DND-41 (cell line): Measurements from ENCODE around the gene ZNF273.

ENCODE experiments used
- EZH2 ChIP-seq: IDR thresholded peaks from 3 replicates; pipeline ENCODE4 v1.6.1; 2012; ENCODE audit warnings: borderline replicate concordance, low read depth, mild to moderate bottlenecking, moderate library complexity, low read length, inconsistent platforms; ENCODE audit not compliant: severe bottlenecking
- TF ChIP-seq, protein P1 (sequence below): IDR thresholded peaks from 2 replicates; pipeline ENCODE4 v1.5.1; 2012; ENCODE audit warnings: borderline replicate concordance, low read length, moderate library complexity, mild to moderate bottlenecking; ENCODE audit not compliant: poor library complexity, severe bottlenecking; ENCODE audit errors: extremely low read depth

DNA sequence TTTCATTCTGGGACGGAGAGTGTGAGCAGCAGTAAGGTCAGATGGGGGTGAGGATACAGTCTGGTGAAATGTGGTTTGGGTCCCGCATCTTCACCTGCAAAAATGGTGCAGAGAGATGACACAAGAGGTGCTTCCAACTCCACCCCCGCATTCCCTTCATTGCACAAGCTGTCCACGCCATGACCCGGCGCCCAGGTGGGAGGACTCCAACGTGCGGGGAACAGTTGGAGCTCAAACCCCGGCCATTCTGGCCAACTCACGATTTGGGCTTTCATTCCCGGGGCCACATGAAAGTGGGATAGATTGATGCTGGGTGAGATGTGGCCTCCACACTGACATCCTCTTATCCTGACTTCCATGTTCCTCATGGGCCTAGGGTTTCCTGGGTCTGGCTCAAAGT is 34.6 kb upstream of the ZNF273 start:
- TF ChIP-seq, protein P1, sequence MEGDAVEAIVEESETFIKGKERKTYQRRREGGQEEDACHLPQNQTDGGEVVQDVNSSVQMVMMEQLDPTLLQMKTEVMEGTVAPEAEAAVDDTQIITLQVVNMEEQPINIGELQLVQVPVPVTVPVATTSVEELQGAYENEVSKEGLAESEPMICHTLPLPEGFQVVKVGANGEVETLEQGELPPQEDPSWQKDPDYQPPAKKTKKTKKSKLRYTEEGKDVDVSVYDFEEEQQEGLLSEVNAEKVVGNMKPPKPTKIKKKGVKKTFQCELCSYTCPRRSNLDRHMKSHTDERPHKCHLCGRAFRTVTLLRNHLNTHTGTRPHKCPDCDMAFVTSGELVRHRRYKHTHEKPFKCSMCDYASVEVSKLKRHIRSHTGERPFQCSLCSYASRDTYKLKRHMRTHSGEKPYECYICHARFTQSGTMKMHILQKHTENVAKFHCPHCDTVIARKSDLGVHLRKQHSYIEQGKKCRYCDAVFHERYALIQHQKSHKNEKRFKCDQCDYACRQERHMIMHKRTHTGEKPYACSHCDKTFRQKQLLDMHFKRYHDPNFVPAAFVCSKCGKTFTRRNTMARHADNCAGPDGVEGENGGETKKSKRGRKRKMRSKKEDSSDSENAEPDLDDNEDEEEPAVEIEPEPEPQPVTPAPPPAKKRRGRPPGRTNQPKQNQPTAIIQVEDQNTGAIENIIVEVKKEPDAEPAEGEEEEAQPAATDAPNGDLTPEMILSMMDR, result no peak
- no peak for TF ChIP-seq EZH2
